ENCODE measurements around the gene LIPA. TPM values are rescaled to one million over a fixed set of nuclear protein-coding genes. Genes with fewer than 3 reads are reported as not detected.

The LIPA gene
- total RNA-seq, 1 experiment from 2014 or later, result 47.3 TPM

- TF ChIP-seq HMGXB4 (CRISPR knock-in tag; IDR thresholded peaks at IDR 0.05), result no peak
- no peak for TF ChIP-seq TEAD4 (CRISPR knock-in tag; IDR thresholded peaks at IDR 0.05)
- TF ChIP-seq, protein P1, sequence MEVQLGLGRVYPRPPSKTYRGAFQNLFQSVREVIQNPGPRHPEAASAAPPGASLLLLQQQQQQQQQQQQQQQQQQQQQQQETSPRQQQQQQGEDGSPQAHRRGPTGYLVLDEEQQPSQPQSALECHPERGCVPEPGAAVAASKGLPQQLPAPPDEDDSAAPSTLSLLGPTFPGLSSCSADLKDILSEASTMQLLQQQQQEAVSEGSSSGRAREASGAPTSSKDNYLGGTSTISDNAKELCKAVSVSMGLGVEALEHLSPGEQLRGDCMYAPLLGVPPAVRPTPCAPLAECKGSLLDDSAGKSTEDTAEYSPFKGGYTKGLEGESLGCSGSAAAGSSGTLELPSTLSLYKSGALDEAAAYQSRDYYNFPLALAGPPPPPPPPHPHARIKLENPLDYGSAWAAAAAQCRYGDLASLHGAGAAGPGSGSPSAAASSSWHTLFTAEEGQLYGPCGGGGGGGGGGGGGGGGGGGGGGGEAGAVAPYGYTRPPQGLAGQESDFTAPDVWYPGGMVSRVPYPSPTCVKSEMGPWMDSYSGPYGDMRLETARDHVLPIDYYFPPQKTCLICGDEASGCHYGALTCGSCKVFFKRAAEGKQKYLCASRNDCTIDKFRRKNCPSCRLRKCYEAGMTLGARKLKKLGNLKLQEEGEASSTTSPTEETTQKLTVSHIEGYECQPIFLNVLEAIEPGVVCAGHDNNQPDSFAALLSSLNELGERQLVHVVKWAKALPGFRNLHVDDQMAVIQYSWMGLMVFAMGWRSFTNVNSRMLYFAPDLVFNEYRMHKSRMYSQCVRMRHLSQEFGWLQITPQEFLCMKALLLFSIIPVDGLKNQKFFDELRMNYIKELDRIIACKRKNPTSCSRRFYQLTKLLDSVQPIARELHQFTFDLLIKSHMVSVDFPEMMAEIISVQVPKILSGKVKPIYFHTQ (CRISPR knock-in tag; IDR thresholded peaks at IDR 0.05), result no peak
- no peak for TF ChIP-seq IRF2 (CRISPR knock-in tag; IDR thresholded peaks at IDR 0.05; ENCODE audit: borderline replicate concordance, low read depth)
- no peak for TF ChIP-seq TEAD1 (CRISPR knock-in tag; IDR thresholded peaks at IDR 0.05)
- no peak for TF ChIP-seq ZNF423 (CRISPR knock-in tag; IDR thresholded peaks at IDR 0.05)
- no peak for TF ChIP-seq CBFB (CRISPR knock-in tag; IDR thresholded peaks at IDR 0.05; ENCODE audit: low read depth)
- no peak for TF ChIP-seq OVOL2 (CRISPR knock-in tag; IDR thresholded peaks at IDR 0.05; ENCODE audit: borderline replicate concordance)
- TF ChIP-seq USF1 (CRISPR knock-in tag; IDR thresholded peaks at IDR 0.05), result 0 out of 2 replicates have a peak, but pooled peaks have one; percentile 3
- TF ChIP-seq CREM (CRISPR knock-in tag; IDR thresholded peaks at IDR 0.05), result no peak
- no peak for TF ChIP-seq ERG (CRISPR knock-in tag; IDR thresholded peaks at IDR 0.05)
- TF ChIP-seq ZNF232 (CRISPR knock-in tag; IDR thresholded peaks at IDR 0.05), result no peak; the same call in 1 of the 2 replicates
- TF ChIP-seq, protein P2, sequence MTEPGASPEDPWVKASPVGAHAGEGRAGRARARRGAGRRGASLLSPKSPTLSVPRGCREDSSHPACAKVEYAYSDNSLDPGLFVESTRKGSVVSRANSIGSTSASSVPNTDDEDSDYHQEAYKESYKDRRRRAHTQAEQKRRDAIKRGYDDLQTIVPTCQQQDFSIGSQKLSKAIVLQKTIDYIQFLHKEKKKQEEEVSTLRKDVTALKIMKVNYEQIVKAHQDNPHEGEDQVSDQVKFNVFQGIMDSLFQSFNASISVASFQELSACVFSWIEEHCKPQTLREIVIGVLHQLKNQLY (CRISPR knock-in tag; IDR thresholded peaks at IDR 0.05), result no peak
- TF ChIP-seq ZNF512 (CRISPR knock-in tag; IDR thresholded peaks at IDR 0.05; ENCODE audit: borderline replicate concordance), result no peak
- TF ChIP-seq RORB (CRISPR knock-in tag; IDR thresholded peaks at IDR 0.05), result no peak
- TF ChIP-seq, protein P3, sequence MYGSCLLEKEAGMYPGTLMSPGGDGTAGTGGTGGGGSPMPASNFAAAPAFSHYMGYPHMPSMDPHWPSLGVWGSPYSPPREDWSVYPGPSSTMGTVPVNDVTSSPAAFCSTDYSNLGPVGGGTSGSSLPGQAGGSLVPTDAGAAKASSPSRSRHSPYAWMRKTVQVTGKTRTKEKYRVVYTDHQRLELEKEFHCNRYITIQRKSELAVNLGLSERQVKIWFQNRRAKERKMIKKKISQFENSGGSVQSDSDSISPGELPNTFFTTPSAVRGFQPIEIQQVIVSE (CRISPR knock-in tag; IDR thresholded peaks at IDR 0.05; ENCODE audit: borderline replicate concordance), result no peak
- no peak for TF ChIP-seq RELA (CRISPR knock-in tag; IDR thresholded peaks at IDR 0.05; ENCODE audit: borderline replicate concordance)
- peak; percentile 76 for TF ChIP-seq MAX (CRISPR knock-in tag; IDR thresholded peaks at IDR 0.05)
- TF ChIP-seq ZNF425 (CRISPR knock-in tag; conservative IDR thresholded peaks at IDR 0.05), result no peak
- TF ChIP-seq, protein P4, sequence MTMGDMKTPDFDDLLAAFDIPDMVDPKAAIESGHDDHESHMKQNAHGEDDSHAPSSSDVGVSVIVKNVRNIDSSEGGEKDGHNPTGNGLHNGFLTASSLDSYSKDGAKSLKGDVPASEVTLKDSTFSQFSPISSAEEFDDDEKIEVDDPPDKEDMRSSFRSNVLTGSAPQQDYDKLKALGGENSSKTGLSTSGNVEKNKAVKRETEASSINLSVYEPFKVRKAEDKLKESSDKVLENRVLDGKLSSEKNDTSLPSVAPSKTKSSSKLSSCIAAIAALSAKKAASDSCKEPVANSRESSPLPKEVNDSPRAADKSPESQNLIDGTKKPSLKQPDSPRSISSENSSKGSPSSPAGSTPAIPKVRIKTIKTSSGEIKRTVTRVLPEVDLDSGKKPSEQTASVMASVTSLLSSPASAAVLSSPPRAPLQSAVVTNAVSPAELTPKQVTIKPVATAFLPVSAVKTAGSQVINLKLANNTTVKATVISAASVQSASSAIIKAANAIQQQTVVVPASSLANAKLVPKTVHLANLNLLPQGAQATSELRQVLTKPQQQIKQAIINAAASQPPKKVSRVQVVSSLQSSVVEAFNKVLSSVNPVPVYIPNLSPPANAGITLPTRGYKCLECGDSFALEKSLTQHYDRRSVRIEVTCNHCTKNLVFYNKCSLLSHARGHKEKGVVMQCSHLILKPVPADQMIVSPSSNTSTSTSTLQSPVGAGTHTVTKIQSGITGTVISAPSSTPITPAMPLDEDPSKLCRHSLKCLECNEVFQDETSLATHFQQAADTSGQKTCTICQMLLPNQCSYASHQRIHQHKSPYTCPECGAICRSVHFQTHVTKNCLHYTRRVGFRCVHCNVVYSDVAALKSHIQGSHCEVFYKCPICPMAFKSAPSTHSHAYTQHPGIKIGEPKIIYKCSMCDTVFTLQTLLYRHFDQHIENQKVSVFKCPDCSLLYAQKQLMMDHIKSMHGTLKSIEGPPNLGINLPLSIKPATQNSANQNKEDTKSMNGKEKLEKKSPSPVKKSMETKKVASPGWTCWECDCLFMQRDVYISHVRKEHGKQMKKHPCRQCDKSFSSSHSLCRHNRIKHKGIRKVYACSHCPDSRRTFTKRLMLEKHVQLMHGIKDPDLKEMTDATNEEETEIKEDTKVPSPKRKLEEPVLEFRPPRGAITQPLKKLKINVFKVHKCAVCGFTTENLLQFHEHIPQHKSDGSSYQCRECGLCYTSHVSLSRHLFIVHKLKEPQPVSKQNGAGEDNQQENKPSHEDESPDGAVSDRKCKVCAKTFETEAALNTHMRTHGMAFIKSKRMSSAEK (CRISPR knock-in tag; IDR thresholded peaks at IDR 0.05; ENCODE audit: borderline replicate concordance), result no peak
Observed at GRCh38 chr10:89251409-89252224, at the start of gene LIPA (continued).
